Measurements from ENCODE around the gene FKBP3.
"Not testable (repeated sequence)": the region's sequence is repeated elsewhere in the genome, so short reads cannot be mapped to it uniquely, and the experiment has no call there.

DNA sequence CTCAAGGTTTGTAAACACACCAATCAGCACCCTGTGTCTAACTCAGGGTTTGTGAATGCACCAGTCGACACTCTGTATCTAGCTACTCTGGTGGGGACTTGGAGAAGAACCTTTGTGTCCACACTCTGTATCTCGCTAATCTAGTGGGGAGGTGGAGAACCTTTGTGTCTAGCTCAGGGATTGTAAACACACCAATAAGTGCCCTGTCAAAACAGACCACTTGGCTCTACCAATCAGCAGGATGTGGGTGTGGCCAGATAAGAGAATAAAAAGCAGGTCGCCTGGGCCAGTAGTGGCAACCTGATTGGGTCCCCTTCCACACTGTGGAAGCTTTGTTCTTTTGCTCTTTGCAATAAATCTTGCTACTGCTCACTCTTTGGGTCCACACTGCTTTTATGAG, 53.2 kb downstream of the FKBP3 start:
- not testable (repeated sequence) for TF ChIP-seq POLR2AphosphoS5 (IDR thresholded peaks at IDR 0.05; ENCODE audit: borderline replicate concordance, low read depth, low read length); EZH2 (IDR thresholded peaks at IDR 0.05)

Data from SK-N-MC (cell line).